Measurements from ENCODE around the gene GABPA.
"Not testable (repeated sequence)": the region's sequence is repeated elsewhere in the genome, so short reads cannot be mapped to it uniquely, and the experiment has no call there.

Gene GABPA

GRCh38 chr21:25742900-25743299 is 8.1 kb downstream of the GABPA start:
- DNase-seq (ENCODE audit: low read depth), result no peak

DNA sequence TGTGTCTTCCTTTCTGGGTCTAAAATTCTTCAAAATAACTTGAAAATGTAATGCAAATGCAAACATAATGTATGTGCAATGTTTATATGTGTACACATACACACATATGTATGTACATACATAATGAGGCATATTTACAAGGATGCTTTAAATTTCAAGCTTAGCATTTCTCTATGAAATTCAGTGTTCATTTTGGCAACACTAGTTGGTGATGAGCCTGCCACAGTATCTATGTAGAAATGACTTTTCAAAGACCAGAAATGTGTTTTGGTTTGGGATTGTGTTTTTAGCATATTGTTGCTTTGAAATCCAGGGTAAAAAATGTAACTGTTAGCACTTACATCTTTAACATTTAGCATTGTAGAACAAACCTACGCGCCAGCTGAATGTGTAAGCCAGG is 10.1 kb downstream of the GABPA start:
- no peak for DNase-seq (ENCODE audit: low read depth)

- no peak for DNase-seq (ENCODE audit: low read depth)
These were observed 15.3 kb downstream of the GABPA start for GRCh38 chr21:25750085-25750484.

- DNase-seq (ENCODE audit: low read depth), result no peak
These were observed 17.6 kb downstream of the GABPA start for GRCh38 chr21:25752416-25752815.

DNA sequence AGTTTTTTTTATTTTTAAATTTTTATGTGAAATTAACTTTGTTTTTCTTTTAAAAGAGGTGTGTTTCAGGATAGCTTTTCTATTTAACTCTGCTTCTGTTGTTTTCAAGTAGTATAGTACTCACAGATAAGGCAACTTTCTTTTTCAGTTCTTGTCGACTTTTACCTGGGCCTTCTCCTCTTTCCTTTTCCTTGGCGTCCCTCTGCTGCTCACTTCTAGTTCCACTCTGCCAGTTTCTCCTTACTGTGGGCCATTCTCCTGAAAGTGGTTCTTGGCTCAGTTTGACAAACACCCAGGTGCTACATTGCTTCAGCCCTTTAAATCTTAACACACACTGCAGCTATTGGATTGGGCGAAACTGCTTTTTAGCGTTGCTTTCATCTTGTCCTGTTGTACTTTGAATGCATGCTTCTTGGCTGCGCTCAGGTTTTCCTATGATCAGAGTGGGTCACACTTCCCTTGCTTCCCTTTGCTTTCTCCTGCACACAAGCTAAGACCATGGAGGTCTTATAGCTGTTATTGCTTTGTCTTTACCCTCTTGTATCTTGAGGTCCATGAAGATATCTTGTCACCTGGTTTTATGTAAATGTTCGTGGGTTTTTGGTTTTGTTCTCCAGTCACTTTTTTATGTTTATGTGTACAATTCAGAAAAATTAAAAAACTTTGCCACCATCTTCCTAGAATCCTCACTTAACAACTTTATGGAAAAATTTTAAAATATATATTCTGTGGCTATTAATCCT is 21.6 kb downstream of the GABPA start:
- DNase-seq (ENCODE audit: low read depth), result no peak

DNA sequence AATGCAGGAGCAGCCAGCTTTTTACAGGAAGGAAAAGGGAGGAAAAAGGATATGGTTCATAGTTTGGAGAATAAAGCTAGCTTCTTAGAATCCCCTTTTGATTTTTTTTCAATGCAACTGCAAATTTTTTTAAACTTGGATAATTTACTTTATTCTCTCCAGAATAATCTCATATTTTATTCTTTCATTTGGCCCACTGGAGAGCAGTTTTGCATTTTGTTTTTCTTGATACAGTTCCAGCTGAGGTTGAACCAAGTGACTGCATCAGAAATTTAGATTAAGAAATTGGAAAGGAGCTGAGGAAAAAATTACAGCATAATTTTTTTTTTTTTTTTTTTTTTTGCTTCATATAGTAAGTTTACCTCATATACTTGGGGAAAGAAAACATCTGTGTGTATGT is 22.8 kb downstream of the GABPA start:
- DNase-seq (ENCODE audit: low read depth), result no peak

GRCh38 chr21:25759573-25759972 is 24.8 kb downstream of the GABPA start:
- DNase-seq (ENCODE audit: low read depth), result no peak

DNA sequence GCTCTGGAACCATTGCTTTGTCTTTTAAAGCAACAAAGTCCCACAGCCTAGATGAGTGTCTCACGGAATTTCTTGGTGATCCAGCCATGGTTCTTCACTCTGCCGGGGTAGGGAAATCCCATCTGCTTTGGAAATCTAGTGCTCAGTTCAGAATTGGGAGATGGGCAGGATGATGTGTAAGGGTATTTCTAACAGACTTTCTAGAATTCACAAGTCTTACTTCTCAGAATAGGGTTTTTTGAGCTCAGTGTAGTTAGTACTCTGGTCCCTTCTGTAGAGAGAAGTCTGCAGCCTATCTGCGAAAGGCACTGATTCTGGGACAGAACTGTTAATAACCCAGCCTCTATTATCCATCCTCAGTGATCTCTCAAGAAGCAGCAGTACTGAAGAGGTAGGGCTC is 25.3 kb downstream of the GABPA start:
- DNase-seq (ENCODE audit: low read depth), result no peak

- no peak for DNase-seq (ENCODE audit: low read depth)
These were observed 25.9 kb downstream of the GABPA start for GRCh38 chr21:25760677-25761076.

DNA sequence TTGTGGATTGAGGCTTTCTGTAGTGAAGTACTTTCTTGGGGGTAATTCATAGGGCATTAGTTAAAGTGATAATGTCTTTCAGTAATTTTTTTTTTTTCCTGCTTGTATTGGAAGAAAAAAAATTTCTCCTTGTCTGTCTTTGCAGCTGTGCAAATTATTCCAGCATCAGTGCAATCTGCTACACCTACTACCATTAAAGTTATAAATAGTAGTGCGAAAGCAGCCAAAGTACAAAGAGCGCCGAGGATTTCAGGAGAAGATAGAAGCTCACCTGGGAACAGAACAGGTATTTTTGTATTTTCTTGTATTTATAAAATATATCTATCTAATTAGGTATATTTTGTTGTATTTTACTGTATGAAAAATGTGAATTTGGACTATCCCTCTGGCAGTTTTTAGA is 29.3 kb downstream of the GABPA start:
- no peak for DNase-seq (ENCODE audit: low read depth)

DNA sequence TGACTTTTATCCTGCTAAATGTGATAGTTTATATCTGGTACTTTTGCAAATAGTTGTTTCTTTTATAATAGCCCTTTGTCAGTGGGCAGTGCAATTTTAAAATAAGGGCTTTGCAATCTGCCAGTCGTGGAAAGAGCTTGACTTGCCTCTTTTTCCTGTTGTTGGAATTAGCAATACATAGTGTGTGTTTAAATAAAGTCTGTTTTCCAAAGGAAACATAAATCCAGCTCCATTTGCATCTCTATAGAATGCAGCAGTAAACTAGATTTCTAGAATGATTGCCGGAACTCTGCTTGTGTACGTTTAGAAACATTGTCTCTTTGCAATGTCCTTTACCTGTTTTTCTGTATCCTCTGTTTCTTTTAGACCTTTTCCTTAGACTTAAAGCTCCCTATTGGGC is 33.1 kb downstream of the GABPA start:
- DNase-seq (ENCODE audit: low read depth), result no peak

DNA sequence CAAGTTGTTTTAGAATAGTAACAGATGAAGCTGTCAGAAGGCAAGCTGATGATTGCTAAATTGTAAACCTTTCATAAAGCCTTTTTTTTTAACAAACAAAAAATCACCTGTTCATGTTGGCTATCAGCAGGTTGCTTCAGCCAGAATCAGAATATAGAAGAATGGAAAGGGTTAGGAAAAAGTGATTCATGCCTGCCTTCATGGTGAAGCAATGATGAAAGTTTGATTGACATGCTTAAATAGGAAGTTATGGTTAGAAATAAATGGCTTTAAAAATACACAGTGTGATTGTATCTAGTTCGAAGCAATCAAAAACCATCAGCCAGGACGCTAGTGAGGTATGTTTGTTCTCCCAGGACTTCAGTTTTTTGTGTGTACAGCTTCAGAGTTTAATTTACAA is 37.9 kb downstream of the GABPA start:
- no peak for DNase-seq (ENCODE audit: low read depth)

DNA sequence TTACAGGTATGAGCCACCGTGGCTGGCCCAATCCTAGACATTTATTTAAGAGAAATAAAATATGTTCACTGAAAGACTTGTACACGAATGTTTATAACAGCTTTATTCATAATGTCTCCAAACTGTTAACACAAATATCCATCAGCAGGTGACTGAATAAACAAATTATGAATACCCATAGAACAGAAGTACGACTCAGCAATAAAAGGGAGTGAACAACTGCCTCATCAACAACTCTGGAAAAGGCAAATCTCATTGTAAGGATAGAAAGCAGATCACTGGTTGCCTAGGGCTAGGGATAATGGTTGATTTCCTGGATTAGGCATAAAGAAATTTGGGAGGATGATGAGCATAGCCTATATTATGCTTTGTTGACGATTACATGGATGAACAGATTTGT is 41.7 kb downstream of the GABPA start:
- DNase-seq (ENCODE audit: low read depth), result no peak

- DNase-seq (ENCODE audit: low read depth), result not testable (repeated sequence)
These were observed 43.5 kb downstream of the GABPA start for GRCh38 chr21:25778126-25778875.

DNA sequence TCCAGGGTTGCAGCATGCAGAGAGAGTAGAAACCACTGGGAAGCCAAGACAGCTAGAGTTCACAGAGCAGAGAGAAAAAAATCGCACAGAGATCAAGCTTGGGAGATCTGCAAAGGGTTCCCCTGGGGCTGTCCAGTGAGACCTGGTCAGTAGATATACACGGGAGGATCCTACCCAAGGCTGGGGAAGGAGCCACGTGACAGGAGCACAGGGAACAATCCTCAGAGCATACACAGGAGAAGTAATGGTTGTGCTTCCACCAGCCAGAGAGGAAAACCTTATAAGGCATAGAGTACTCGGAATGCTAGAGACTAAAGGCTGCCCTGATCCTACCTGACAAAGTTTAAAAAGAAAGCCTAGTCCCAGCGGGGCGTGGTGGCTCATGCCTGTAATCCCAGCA is 53.9 kb downstream of the GABPA start:
- no peak for DNase-seq (ENCODE audit: low read depth)

GRCh38 chr21:25790122-25790877 is 55.5 kb downstream of the GABPA start:
- DNase-seq (ENCODE audit: low read depth), result no peak

GRCh38 chr21:25790878-25791204 is 56.1 kb downstream of the GABPA start:
- DNase-seq (ENCODE audit: low read depth), result no peak

- DNase-seq (ENCODE audit: low read depth), result no peak
These were observed 56.5 kb downstream of the GABPA start for GRCh38 chr21:25791319-25791718.

DNA sequence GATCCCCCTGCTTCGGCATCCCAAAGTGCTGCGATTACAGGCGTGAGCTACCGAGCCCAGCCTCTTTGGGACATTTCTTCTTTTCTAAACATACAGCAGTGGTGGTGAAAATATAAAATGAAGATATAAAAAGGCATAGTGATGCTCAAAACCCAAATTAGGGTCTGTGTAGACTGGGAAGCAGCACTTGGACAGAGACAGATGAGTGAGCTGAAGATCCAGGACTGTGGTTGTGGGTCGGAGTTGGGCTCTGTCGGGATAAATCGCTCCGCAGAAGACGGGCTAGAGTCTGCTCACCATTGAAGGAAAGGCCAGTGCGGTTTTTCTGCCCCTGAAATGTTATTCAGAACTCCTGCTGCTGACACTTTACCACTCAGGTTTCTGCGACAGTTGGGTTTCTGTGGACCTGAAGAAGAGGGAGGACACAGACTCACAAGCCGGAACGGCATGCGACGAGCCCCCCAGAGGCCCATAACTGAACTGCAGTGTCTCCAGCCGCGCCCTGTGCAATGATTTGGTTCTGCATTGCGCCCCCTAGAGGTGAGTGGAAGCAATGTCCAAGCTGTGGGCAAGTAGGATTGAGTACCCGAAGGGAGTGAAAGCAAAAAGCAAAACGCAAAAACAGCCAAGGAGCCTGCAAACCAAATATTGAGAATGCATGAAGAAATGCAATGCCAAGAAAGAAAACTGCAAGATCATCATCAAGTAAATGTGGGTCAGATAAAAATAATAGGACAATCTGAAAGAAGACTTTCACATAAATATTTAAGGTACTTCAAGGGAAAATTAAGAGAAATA is 66.6 kb downstream of the GABPA start:
- DNase-seq (ENCODE audit: low read depth), result peak; percentile 48

- DNase-seq (ENCODE audit: low read depth), result no peak
These were observed 71.3 kb downstream of the GABPA start for GRCh38 chr21:25806060-25806459.

DNA sequence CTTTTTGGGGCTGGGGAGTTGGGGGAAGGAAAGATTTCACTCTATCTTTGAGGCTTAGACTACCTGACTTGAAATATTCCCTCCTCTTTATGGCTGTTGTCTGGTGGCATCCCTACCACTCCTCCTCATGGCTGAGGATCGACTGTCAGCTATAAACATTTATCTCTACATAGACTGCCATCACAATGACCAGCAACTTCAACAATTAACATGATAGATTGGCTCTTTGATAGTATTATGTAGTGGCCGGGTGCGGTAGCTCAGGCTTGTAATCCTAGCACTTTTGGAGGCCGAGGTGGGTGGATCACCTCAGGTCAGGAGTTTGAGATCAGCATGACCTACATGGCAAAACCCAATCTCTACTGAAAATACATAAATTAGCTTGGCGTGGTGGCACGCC is 72.4 kb downstream of the GABPA start:
- DNase-seq (ENCODE audit: low read depth), result no peak

DNA sequence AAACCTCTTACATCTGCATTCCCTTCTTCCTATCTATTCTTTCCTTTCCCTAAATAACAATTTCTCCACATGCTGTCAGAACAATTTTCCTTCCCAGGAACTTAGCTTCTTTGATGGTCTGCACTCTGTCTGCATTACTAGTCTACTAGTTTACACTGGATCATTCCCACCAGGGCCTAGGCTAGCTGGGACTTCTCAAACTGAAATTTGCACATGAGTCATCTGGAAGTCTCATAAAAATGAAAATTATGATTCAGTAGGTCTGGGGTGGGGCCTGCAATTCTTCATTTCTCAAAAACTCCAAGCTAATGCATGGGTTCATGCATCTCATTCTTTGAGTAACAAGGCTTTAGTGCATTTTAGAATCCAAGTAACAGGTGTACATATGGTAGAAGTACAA is 74.2 kb downstream of the GABPA start:
- DNase-seq (ENCODE audit: low read depth), result no peak

Data from T-helper 22 cell (primary cell).